Endothelial cell of umbilical vein (primary cell): ENCODE data around the gene MPZL3. TPM values are rescaled to one million over a fixed set of nuclear protein-coding genes. Genes with fewer than 3 reads are reported as not detected.

Experiments
- BruUV-seq: library from RNA; stranded (reverse); fragments of 400-500 nt; replicated peaks from 2 replicates; lab custom pipeline; 2021; lab: Mats Ljungman, UMichigan
- CTCF ChIA-PET: fragments of 300-600, 350-600 bp; sonication (Branson Sonifier 250); formaldehyde crosslinking; loops from one replicate; lab custom pipeline; 2021; ENCODE audit warnings: antibody characterized with exemption, inconsistent platforms; lab: Charles Lee
- POLR2A ChIA-PET: fragments of 300-600, 350-600 bp; sonication (Branson Sonifier 250); formaldehyde crosslinking; loops from one replicate; lab custom pipeline; 2021; ENCODE audit warnings: antibody characterized with exemption, inconsistent platforms; lab: Charles Lee
- DNase-seq: peaks from one replicate; pipeline ENCODE4 v3.0.0-alpha.2; 2011; ENCODE audit warnings: low read depth, low spot score
- FAIRE-seq: peaks from 2 replicates; lab custom pipeline; 2011; peaks lifted over from hg19 to GRCh38; lab: Jason Lieb, UNC
- H2AFZ ChIP-seq: 2 replicates; pipeline ENCODE4 v1.6.0; 2012; ENCODE audit warnings: low read depth, low read length, control low read depth, inconsistent platforms
- H3K27ac ChIP-seq: 2 replicates; pipeline ENCODE4 v1.5.1; 2011; ENCODE audit warnings: low read depth, mild to moderate bottlenecking, control low read depth, low read length, moderate library complexity; ENCODE audit not compliant: insufficient read depth
- H3K27me3 ChIP-seq, 2 experiments: 2 replicates each; pipeline versions ENCODE4 v1.6.0 to v1.6.1; 2011; ENCODE audit warnings: low read length in 2 of 2, mixed read lengths in 1 of 2; ENCODE audit not compliant: control insufficient read depth in 2 of 2, insufficient read depth in 2 of 2
- H3K36me3 ChIP-seq, 2 experiments: 2 replicates in 1 of 2; 3 replicates in 1 of 2; pipeline ENCODE4 v1.5.1; 2011; ENCODE audit warnings: low read length in 2 of 2, mild to moderate bottlenecking in 1 of 2, moderate library complexity in 1 of 2; ENCODE audit not compliant: control insufficient read depth in 2 of 2, insufficient read depth in 2 of 2; ENCODE audit errors: extremely low read depth in 1 of 2
- H3K4me1 ChIP-seq: 3 replicates; pipeline ENCODE4 v1.5.1; 2011; ENCODE audit warnings: mild to moderate bottlenecking, low read length; ENCODE audit not compliant: control insufficient read depth, insufficient read depth; ENCODE audit errors: extremely low read depth
- H3K4me2 ChIP-seq: 2 replicates; pipeline ENCODE4 v1.6.1; 2011; ENCODE audit warnings: low read length, control low read depth, mixed read lengths; ENCODE audit not compliant: insufficient read depth
- H3K4me3 ChIP-seq, 3 experiments: fragments of 200-600 bp in 1 of 3; sonication (generic), shearing (Covaris generic) in 1 of 3; replicated peaks in 1 of 3; 2 replicates each; pipeline ENCODE4 v1.5.1; 2011 to 2016; ENCODE audit warnings: control low read depth in 3 of 3, low read length in 3 of 3, mild to moderate bottlenecking in 2 of 3, inconsistent platforms in 1 of 3, low read depth in 1 of 3, moderate library complexity in 1 of 3; ENCODE audit not compliant: insufficient read depth in 1 of 3
- H3K79me2 ChIP-seq: 2 replicates; pipeline ENCODE4 v1.6.0; 2012; ENCODE audit warnings: low read length, inconsistent platforms; ENCODE audit not compliant: control insufficient read depth, insufficient read depth
- H3K9ac ChIP-seq: replicated peaks from 2 replicates; pipeline ENCODE3; 2011; ENCODE audit warnings: low read length, control low read depth; ENCODE audit not compliant: insufficient read depth; ENCODE audit errors: extremely low read depth
- H3K9me1 ChIP-seq: replicated peaks from 3 replicates; pipeline ENCODE4 v1.6.0; 2011; ENCODE audit warnings: mild to moderate bottlenecking, low read length; ENCODE audit not compliant: control insufficient read depth, insufficient read depth; ENCODE audit errors: extremely low read depth
- H3K9me3 ChIP-seq: replicated peaks from 2 replicates; pipeline ENCODE4 v1.5.1; 2012; ENCODE audit warnings: low read length, inconsistent platforms; ENCODE audit not compliant: control insufficient read depth, insufficient read depth
- H4K20me1 ChIP-seq: replicated peaks from 2 replicates; pipeline ENCODE3; 2011; ENCODE audit warnings: mild to moderate bottlenecking, low read length; ENCODE audit not compliant: control insufficient read depth, insufficient read depth; ENCODE audit errors: extremely low read depth
- EZH2 ChIP-seq: IDR thresholded peaks from 2 replicates; pipeline ENCODE4 v1.6.1; 2012; ENCODE audit warnings: borderline replicate concordance, low read depth, mild to moderate bottlenecking, moderate library complexity, low read length, inconsistent platforms; ENCODE audit not compliant: severe bottlenecking
- GATA2 ChIP-seq: IDR thresholded peaks from 2 replicates; pipeline ENCODE4 v1.7.0; 2011; ENCODE audit warnings: low read depth, mild to moderate bottlenecking, moderate library complexity, mixed read lengths, low read length; ENCODE audit not compliant: insufficient read length, insufficient read depth
- JUN ChIP-seq: IDR thresholded peaks from 2 replicates; pipeline ENCODE4 v1.6.1; 2011; ENCODE audit warnings: borderline replicate concordance, low read depth; ENCODE audit not compliant: insufficient read length, insufficient read depth
- MYC ChIP-seq: IDR thresholded peaks from one replicate; pipeline ENCODE4 v1.6.1; 2011; ENCODE audit warnings: mild to moderate bottlenecking, low read depth, low read length
- POLR2AphosphoS5 ChIP-seq: IDR thresholded peaks from 2 replicates; pipeline ENCODE4 v1.6.1; 2012; ENCODE audit warnings: low read depth, mild to moderate bottlenecking, control low read depth, low read length, moderate library complexity; ENCODE audit not compliant: insufficient read depth
- dilution Hi-C: fragments of 300-500 bp; cut with MboI; formaldehyde crosslinking; loops from one replicate; pipeline ENCODE4 v1.15.0; 2019; ENCODE audit warnings: low sequenced_read_pairs; ENCODE audit not compliant: extremely low pct_ligation_motif_present
- intact Hi-C: fragments of 100-400 bp; cut with micrococcal nuclease; formaldehyde crosslinking; loops from one replicate; pipeline ENCODE4 v1.10.0; 2022
- polyA plus RNA-seq, 4 experiments: library from polyadenylated mRNA; depleted of rRNA in 3 of 4; stranded (reverse) in 3 of 4; unstranded in 1 of 4; fragments of >200 nt; gene quantifications; 2 replicates each; pipeline versions ENCODE4 v1.2.1 to v1.2.3, GENCODE V29; 2011 to 2012; ENCODE audit warnings: missing spikeins in 1 of 4
- total RNA-seq: library from RNA; stranded (reverse); gene quantifications from 2 replicates; pipeline ENCODE4 v1.2.3, GENCODE V29; 2021
- TF ChIP-seq, protein P1 (sequence below), 2 donors: IDR thresholded peaks; 1 replicate in 1 of 2; 2 replicates in 1 of 2; pipeline ENCODE4 v1.5.1; 2011; ENCODE audit warnings: low read length in 2 of 2, mild to moderate bottlenecking in 2 of 2, moderate library complexity in 2 of 2, control low read depth in 1 of 2, inconsistent platforms in 1 of 2, low read depth in 1 of 2; ENCODE audit not compliant: insufficient read depth in 1 of 2; ENCODE audit errors: extremely low read depth in 1 of 2

The MPZL3 gene
- total and polyA plus RNA-seq, 2 donors (not counting 3 experiments of a cell fraction or from before 2014, with no cell fraction given): 2.5 to 7.1 TPM

- no peak overlapping the region for H3K9ac ChIP-seq
- H3K27ac ChIP-seq: no peak overlapping the region
- no peaks in the 10 kb centered on the region for H3K79me2 ChIP-seq
- H3K36me3 ChIP-seq: no peaks in the 10 kb centered on the region
- no peaks in the 10 kb centered on the region for H3K9me3 ChIP-seq
- DNase-seq (no peak), FAIRE-seq (no peak)
- H4K20me1 ChIP-seq: no peaks in the 10 kb centered on the region
- no TSS peak for BruUV-seq
- H3K27me3 ChIP-seq: peaks cover 22 to 34% of the 10 kb centered on the region in 2 experiments
- ChIA-PET POLR2A (no interaction called here), CTCF (interaction anchor here (1.1 to 6.0 kb wide), 2 partner anchors 13 to 17 kb away, joined by 4 to 41 read pairs; no protein-coding TSS in a partner anchor)
- H3K4me1 ChIP-seq: no peaks in the 10 kb centered on the region
- dilution Hi-C loops: no loop called here
- TF ChIP-seq POLR2AphosphoS5 (no peak), MYC (no peak), JUN (no peak), EZH2 (no peak), GATA2 (no peak)
- TF ChIP-seq, protein P1, sequence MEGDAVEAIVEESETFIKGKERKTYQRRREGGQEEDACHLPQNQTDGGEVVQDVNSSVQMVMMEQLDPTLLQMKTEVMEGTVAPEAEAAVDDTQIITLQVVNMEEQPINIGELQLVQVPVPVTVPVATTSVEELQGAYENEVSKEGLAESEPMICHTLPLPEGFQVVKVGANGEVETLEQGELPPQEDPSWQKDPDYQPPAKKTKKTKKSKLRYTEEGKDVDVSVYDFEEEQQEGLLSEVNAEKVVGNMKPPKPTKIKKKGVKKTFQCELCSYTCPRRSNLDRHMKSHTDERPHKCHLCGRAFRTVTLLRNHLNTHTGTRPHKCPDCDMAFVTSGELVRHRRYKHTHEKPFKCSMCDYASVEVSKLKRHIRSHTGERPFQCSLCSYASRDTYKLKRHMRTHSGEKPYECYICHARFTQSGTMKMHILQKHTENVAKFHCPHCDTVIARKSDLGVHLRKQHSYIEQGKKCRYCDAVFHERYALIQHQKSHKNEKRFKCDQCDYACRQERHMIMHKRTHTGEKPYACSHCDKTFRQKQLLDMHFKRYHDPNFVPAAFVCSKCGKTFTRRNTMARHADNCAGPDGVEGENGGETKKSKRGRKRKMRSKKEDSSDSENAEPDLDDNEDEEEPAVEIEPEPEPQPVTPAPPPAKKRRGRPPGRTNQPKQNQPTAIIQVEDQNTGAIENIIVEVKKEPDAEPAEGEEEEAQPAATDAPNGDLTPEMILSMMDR (IDR thresholded peaks at IDR 0.05; ENCODE audit: extremely low read depth in 1 of 2, insufficient read depth in 1 of 2, low read depth in 1 of 2, low read length in 2 of 2): no peak
- intact Hi-C loops: no loop called here
- H3K9me1 ChIP-seq: no peaks in the 10 kb centered on the region
- no peak overlapping the region for H2AFZ ChIP-seq
- H3K4me3 ChIP-seq: no peak overlapping the region
- no peak overlapping the region for H3K4me2 ChIP-seq
Measured at GRCh38 chr11:118215765-118216164, 36.4 kb downstream of the MPZL3 start.
